SK-N-DZ (cell line): ENCODE results near the gene C16orf86.

Source experiments
- DNase-seq: peaks from one replicate; pipeline ENCODE4 v3.0.0-alpha.2; 2015; ENCODE audit warnings: low spot score

The C16orf86 gene

GRCh38 chr16:67653789-67654402 is 12.7 kb upstream of the C16orf86 start:
- no peak for DNase-seq

- peak; percentile 51 for DNase-seq
Observed at GRCh38 chr16:67654403-67654911, 12.2 kb upstream of the C16orf86 start.

GRCh38 chr16:67655363-67655762 is 11.3 kb upstream of the C16orf86 start:
- DNase-seq: no peak

GRCh38 chr16:67656344-67657016 is 10.1 kb upstream of the C16orf86 start:
- no peak for DNase-seq

GRCh38 chr16:67657017-67657608 is 9.5 kb upstream of the C16orf86 start:
- DNase-seq: no peak

GRCh38 chr16:67657751-67658518 is 8.7 kb upstream of the C16orf86 start:
- peak; percentile 3 for DNase-seq

- DNase-seq: peak; percentile 15
Observed at GRCh38 chr16:67658849-67659674, 7.6 kb upstream of the C16orf86 start.

GRCh38 chr16:67659675-67660563 is 6.7 kb upstream of the C16orf86 start, which contains the start of gene ACD:
Gene ACD, minus strand, starts transcription at chr16:67660260. Its CDS starts 40 bp downstream, at chr16:67660220.
- peak; percentile 92 for DNase-seq

- peak; percentile 97 for DNase-seq
Observed at GRCh38 chr16:67660564-67661028, 6.0 kb upstream of the C16orf86 start, which contains the start of gene PARD6A. Gene PARD6A, plus strand, starts transcription at chr16:67660960. Its CDS starts 79 bp downstream, at chr16:67661039.

GRCh38 chr16:67661101-67661761 is 5.4 kb upstream of the C16orf86 start:
- peak; percentile 60 for DNase-seq

GRCh38 chr16:67661886-67662652 is 4.5 kb upstream of the C16orf86 start:
- DNase-seq: no peak

GRCh38 chr16:67662653-67663010 is 4.0 kb upstream of the C16orf86 start:
- no peak for DNase-seq

GRCh38 chr16:67663151-67663876 is 3.3 kb upstream of the C16orf86 start:
- DNase-seq: peak; percentile 28

GRCh38 chr16:67663877-67664222 is 2.8 kb upstream of the C16orf86 start:
- DNase-seq: no peak

- no peak for DNase-seq
Observed at GRCh38 chr16:67664258-67664657, 2.4 kb upstream of the C16orf86 start.

GRCh38 chr16:67664871-67665270 is 1.7 kb upstream of the C16orf86 start:
- DNase-seq: no peak

GRCh38 chr16:67665598-67665997 is 1.0 kb upstream of the C16orf86 start:
- no peak for DNase-seq

GRCh38 chr16:67666032-67666551 is 522 bp upstream of the C16orf86 start:
- DNase-seq: peak; percentile 54
